DOHH2 (cell line): ENCODE data around the gene ZNF609.

Experiments
- CTCF ChIP-seq: fragments of 200-600 bp; sonication (generic); IDR thresholded peaks from one replicate; pipeline ENCODE4 v1.5.1; 2014; ENCODE audit warnings: antibody characterized with exemption, mild to moderate bottlenecking, low read depth, low read length; ENCODE audit not compliant: poor library complexity, severe bottlenecking
- EZH2phosphoT487 ChIP-seq: fragments of 200-600 bp; sonication (generic); IDR thresholded peaks from 2 replicates; pipeline ENCODE4 v1.6.1; 2017; ENCODE audit warnings: borderline replicate concordance, mild to moderate bottlenecking, antibody characterized with exemption, low read length, moderate library complexity, mixed read lengths

GRCh38 chr15:64582202-64582601 lies 121.8 kb downstream of the ZNF609 start:
- no peak for TF ChIP-seq CTCF
- no peak for TF ChIP-seq EZH2phosphoT487
